SK-N-SH (cell line): ENCODE results near the gene INF2. TPM values are rescaled to one million over a fixed set of nuclear protein-coding genes. Genes with fewer than 3 reads are reported as not detected.

Experiments used
- CTCF ChIA-PET: fragments of 300-600, 350-600 bp; formaldehyde crosslinking; extraction: SDS; loops from one replicate; lab custom pipeline; 2021; lab: Yijun Ruan, JAX
- POLR2A ChIA-PET: fragments of 350-600 bp; sonication (Branson Sonifier 250); formaldehyde crosslinking; extraction: SDS; loops from one replicate; lab custom pipeline; 2020; ENCODE audit warnings: antibody characterized with exemption, inconsistent platforms; lab: Yijun Ruan, JAX
- DNase-seq: peaks from one replicate; pipeline ENCODE4 v3.0.0; 2012
- H2AFZ ChIP-seq: fragments of 200-600 bp; sonication (generic); 2 replicates; pipeline ENCODE4 v1.8.1; 2016; ENCODE audit warnings: antibody characterized with exemption, mild to moderate bottlenecking, low read depth
- H3F3A ChIP-seq: fragments of 200-600 bp; sonication (generic); replicated peaks from 2 replicates; pipeline ENCODE3; 2016; ENCODE audit warnings: antibody characterized with exemption, mild to moderate bottlenecking; ENCODE audit not compliant: insufficient read depth
- H3K27ac ChIP-seq, 2 experiments: fragments of 200-500 bp in 1 of 2; fragments of 200-600 bp in 1 of 2; sonication (Bioruptor generic) in 1 of 2; sonication (generic), shearing (Covaris generic) in 1 of 2; 2 replicates each; pipeline versions ENCODE4 v1.5.1 to v1.6.1; 2014 to 2016; ENCODE audit warnings: low read depth in 2 of 2, inconsistent platforms in 1 of 2, low read length in 1 of 2, mild to moderate bottlenecking in 1 of 2, mixed read lengths in 1 of 2
- H3K27me3 ChIP-seq: fragments of 200-600 bp; sonication (generic), shearing (Covaris generic); 2 replicates; pipeline ENCODE4 v1.6.1; 2016; ENCODE audit warnings: mixed run types; ENCODE audit not compliant: insufficient read depth
- H3K36me3 ChIP-seq, 2 experiments: fragments of 200-500 bp in 1 of 2; fragments of 200-600 bp in 1 of 2; sonication (Bioruptor generic) in 1 of 2; sonication (generic) in 1 of 2; replicated peaks in 1 of 2; 2 replicates each; pipeline versions ENCODE3 to v1.5.1; 2014 to 2016; ENCODE audit warnings: low read length in 1 of 2, mild to moderate bottlenecking in 1 of 2; ENCODE audit not compliant: insufficient read depth in 2 of 2, control insufficient read depth in 1 of 2
- H3K4me1 ChIP-seq, 2 experiments: fragments of 200-500 bp in 1 of 2; fragments of 200-600 bp in 1 of 2; sonication (Bioruptor generic) in 1 of 2; sonication (generic), shearing (Covaris generic) in 1 of 2; 2 replicates each; pipeline versions ENCODE4 v1.5.1 to v1.6.1; 2014 to 2016; ENCODE audit warnings: low read depth in 1 of 2, low read length in 1 of 2, mixed run types in 1 of 2; ENCODE audit not compliant: insufficient read depth in 2 of 2, control insufficient read depth in 1 of 2
- H3K4me2 ChIP-seq: fragments of 200-600 bp; sonication (generic), shearing (Covaris generic); 2 replicates; pipeline ENCODE4 v1.6.1; 2017; ENCODE audit warnings: mixed run types
- H3K4me3 ChIP-seq, 2 experiments: fragments of 200-500 bp in 1 of 2; fragments of 200-600 bp in 1 of 2; sonication (Bioruptor generic) in 1 of 2; sonication (generic), shearing (Covaris generic) in 1 of 2; 2 replicates each; pipeline versions ENCODE4 v1.5.1 to v1.8.1; 2014 to 2016; ENCODE audit warnings: low read depth in 2 of 2, inconsistent platforms in 1 of 2, low read length in 1 of 2, mild to moderate bottlenecking in 1 of 2, mixed read lengths in 1 of 2, moderate library complexity in 1 of 2
- H3K79me2 ChIP-seq: fragments of 200-600 bp; sonication (generic); 2 replicates; pipeline ENCODE4 v1.8.1; 2017; ENCODE audit warnings: mild to moderate bottlenecking; ENCODE audit not compliant: insufficient read depth
- H3K9ac ChIP-seq: fragments of 200-600 bp; sonication (generic); 2 replicates; pipeline ENCODE4 v1.6.1; 2017; ENCODE audit warnings: mixed run types
- H3K9me2 ChIP-seq: fragments of 200-600 bp; sonication (generic); 2 replicates; pipeline ENCODE4 v1.6.1; 2017; ENCODE audit warnings: mixed run types
- H3K9me3 ChIP-seq: fragments of 200-600 bp; sonication (generic); 2 replicates; pipeline ENCODE4 v1.6.1; 2017; ENCODE audit warnings: mixed run types, mild to moderate bottlenecking, moderate library complexity
- H4K20me1 ChIP-seq: fragments of 200-600 bp; sonication (generic); 2 replicates; pipeline ENCODE4 v1.6.1; 2017; ENCODE audit warnings: mild to moderate bottlenecking, mixed run types; ENCODE audit not compliant: insufficient read depth
- CHD2 ChIP-seq: fragments of 150-350 bp; IDR thresholded peaks from 2 replicates; pipeline ENCODE4 v1.6.1; 2018; ENCODE audit warnings: low read length; ENCODE audit not compliant: partially characterized antibody
- CTCF ChIP-seq: fragments of 200-600 bp; sonication (generic); IDR thresholded peaks from 2 replicates; pipeline ENCODE4 v1.6.1; 2017; ENCODE audit warnings: antibody characterized with exemption, mild to moderate bottlenecking, moderate library complexity
- EP300 ChIP-seq, 2 experiments: IDR thresholded peaks; 2 replicates each; pipeline versions ENCODE4 v1.4.0 to v1.6.1; 2012; ENCODE audit warnings: borderline replicate concordance in 1 of 2, low read depth in 1 of 2, low read length in 1 of 2
- FOSL2 ChIP-seq: IDR thresholded peaks from 2 replicates; pipeline ENCODE4 v1.4.0; 2012; ENCODE audit warnings: low read depth, mild to moderate bottlenecking, moderate library complexity, borderline replicate concordance
- MEF2A ChIP-seq: IDR thresholded peaks from 2 replicates; pipeline ENCODE4 v1.4.0; 2012; ENCODE audit warnings: low read depth, borderline replicate concordance
- POLR2AphosphoS5 ChIP-seq: IDR thresholded peaks from 2 replicates; pipeline ENCODE4 v1.6.1; 2012; ENCODE audit warnings: low read depth, low read length
- REST ChIP-seq: IDR thresholded peaks from 2 replicates; pipeline ENCODE4 v1.6.1; 2012; ENCODE audit warnings: mild to moderate bottlenecking, low read depth, low read length, moderate library complexity
- SMC3 ChIP-seq: IDR thresholded peaks from 2 replicates; pipeline ENCODE4 v1.6.1; 2012; ENCODE audit warnings: low read depth, low read length, improper control_type of control experiment
- TAF1 ChIP-seq: IDR thresholded peaks from 2 replicates; pipeline ENCODE4 v1.6.1; 2012; ENCODE audit warnings: low read depth, mild to moderate bottlenecking, low read length, moderate library complexity, borderline replicate concordance
- TCF12 ChIP-seq: IDR thresholded peaks from 2 replicates; pipeline ENCODE4 v1.4.0; 2012
- USF1 ChIP-seq: IDR thresholded peaks from 2 replicates; pipeline ENCODE4 v1.4.0; 2012; ENCODE audit warnings: low read depth, borderline replicate concordance
- YY1 ChIP-seq: IDR thresholded peaks from 2 replicates; pipeline ENCODE4 v1.4.0; 2012; ENCODE audit warnings: low read depth, mild to moderate bottlenecking
- WGBS: methylation state at CpG from one replicate; pipeline ENCODE4 v1.1.6; 2017; ENCODE audit warnings: low lambda C conversion rate; 5-methylcytosine and 5-hydroxymethylcytosine counted together
- polyA plus RNA-seq, 3 experiments: library from polyadenylated mRNA; depleted of rRNA; stranded (reverse); fragments of >200 nt; gene quantifications; 2 replicates each; pipeline ENCODE4 v1.2.3, GENCODE V29; 2012

Gene INF2
- polyA plus RNA-seq, 1 of the 3 experiments (the other 2 are of a cell fraction), result 32.5 TPM

DNA sequence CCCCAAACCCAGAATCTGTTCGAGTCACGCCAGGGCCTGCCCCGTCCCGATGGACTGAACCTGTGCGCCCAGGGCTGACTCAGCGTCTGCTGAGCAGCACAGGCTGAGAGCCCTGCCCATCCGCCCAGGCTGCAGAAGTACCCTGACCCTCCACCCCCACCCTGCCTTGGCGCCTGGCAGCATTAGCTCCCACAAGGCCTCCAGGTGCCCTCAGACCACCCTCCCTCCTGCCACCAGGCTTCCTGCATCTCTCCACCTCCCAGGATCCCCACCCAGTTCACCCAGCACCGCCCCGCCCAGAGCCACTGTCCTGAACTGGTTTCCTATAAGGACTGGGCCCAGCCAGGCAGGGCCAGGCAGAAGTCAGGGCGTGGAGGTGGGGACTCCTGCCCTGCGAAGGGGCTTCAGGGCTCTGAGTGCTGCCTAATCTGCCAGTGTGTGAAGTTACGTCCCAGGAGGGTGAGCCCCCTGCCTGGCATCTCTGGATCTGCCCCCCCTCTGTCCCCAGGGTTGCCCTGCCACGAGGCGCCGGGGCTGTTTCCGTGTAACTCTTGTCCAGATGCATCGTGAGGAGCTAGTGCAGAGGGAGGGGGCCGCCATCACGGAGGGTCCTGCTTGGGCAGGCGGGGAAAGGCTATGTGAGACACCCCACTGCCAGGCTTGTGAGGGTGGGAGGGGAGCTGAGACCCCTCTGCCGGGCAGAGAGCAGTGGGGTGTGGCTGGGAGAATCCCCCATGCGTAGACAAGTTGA is 43.7 kb downstream of the INF2 start:
- Histone ChIP-seq H3K9ac (no peak overlapping the region), H3K4me3 (no peak overlapping the region), H3K9me2 (no peaks in the 10 kb centered on the region), H3K36me3 (no peaks in the 10 kb centered on the region), H4K20me1 (no peaks in the 10 kb centered on the region), H3K9me3 (no peaks in the 10 kb centered on the region), H3K4me1 (peaks cover 0 to 6% of the 10 kb centered on the region in 2 experiments; a peak in 1 of 4 replicates), H3K27me3 (no peaks in the 10 kb centered on the region), H2AFZ (no peak overlapping the region), H3K79me2 (no peaks in the 10 kb centered on the region), H3K4me2 (no peak overlapping the region), H3K27ac (no peak overlapping the region), H3F3A (no peaks in the 10 kb centered on the region)
- ChIA-PET POLR2A (no interaction called here), CTCF (interaction anchor here (4.4 kb wide), 1 partner anchor 9 kb away, joined by 21 read pairs; the partner anchor contains the start of gene ADSS1)
- no peak for DNase-seq
- TF ChIP-seq YY1 (no peak), TAF1 (no peak), USF1 (no peak), REST (no peak), POLR2AphosphoS5 (no peak), CHD2 (no peak), TCF12 (no peak), MEF2A (no peak), FOSL2 (no peak), CTCF (no peak), SMC3 (no peak), EP300 (IDR thresholded peaks at IDR 0.05; ENCODE audit: borderline replicate concordance in 1 of 2, low read depth in 1 of 2, low read length in 1 of 2) (no peak)
- WGBS, result 89% methylated on average over 15 of the region's 23 CpGs
